NOMO-1 treated with DMSO at 0.1 percent for 48 hours (cell line): ENCODE data around the gene ANKS3.
"Not testable (repeated sequence)": the region's sequence is repeated elsewhere in the genome, so short reads cannot be mapped to it uniquely, and the experiment has no call there.

Source experiments
- DNase-seq: peaks from one replicate; lab custom pipeline; 2025; ENCODE audit not compliant: unreplicated experiment; lab: John Stamatoyannopoulos, UW

Gene ANKS3

GRCh38 chr16:4754865-4755264, 20.8 kb upstream of the ANKS3 start:
- DNase-seq = no peak

GRCh38 chr16:4753227-4753626, 19.2 kb upstream of the ANKS3 start:
- no peak for DNase-seq

- no peak for DNase-seq
Measured at GRCh38 chr16:4752351-4753100, 18.5 kb upstream of the ANKS3 start.

GRCh38 chr16:4750896-4751295, 16.8 kb upstream of the ANKS3 start:
- DNase-seq = no peak

- no peak for DNase-seq
Measured at GRCh38 chr16:4749700-4750257, 15.7 kb upstream of the ANKS3 start.

GRCh38 chr16:4748682-4749411, 14.8 kb upstream of the ANKS3 start:
- no peak for DNase-seq

- no peak for DNase-seq
Measured at GRCh38 chr16:4747906-4748681, 14.0 kb upstream of the ANKS3 start.

GRCh38 chr16:4746991-4747574, 13.0 kb upstream of the ANKS3 start:
- DNase-seq = no peak

GRCh38 chr16:4746215-4746614, 12.1 kb upstream of the ANKS3 start:
- no peak for DNase-seq

- no peak for DNase-seq
Measured at GRCh38 chr16:4745274-4745569, 11.2 kb upstream of the ANKS3 start.

GRCh38 chr16:4744555-4745273, 10.6 kb upstream of the ANKS3 start:
- DNase-seq = no peak

- DNase-seq = no peak
Measured at GRCh38 chr16:4743226-4743878, 9.3 kb upstream of the ANKS3 start.

GRCh38 chr16:4738370-4738769, 4.3 kb upstream of the ANKS3 start:
- not testable (repeated sequence) for DNase-seq

GRCh38 chr16:4737545-4737944, 3.5 kb upstream of the ANKS3 start:
- DNase-seq = no peak

GRCh38 chr16:4736546-4736945, 2.5 kb upstream of the ANKS3 start:
- no peak for DNase-seq

GRCh38 chr16:4734730-4735535, 862 bp upstream of the ANKS3 start:
- peak; percentile 70 for DNase-seq

- no peak for DNase-seq
Measured at GRCh38 chr16:4733747-4734062, 366 bp downstream of the ANKS3 start.

GRCh38 chr16:4733211-4733742, 794 bp downstream of the ANKS3 start:
- DNase-seq = no peak

GRCh38 chr16:4729876-4730275, 4.2 kb downstream of the ANKS3 start:
- no peak for DNase-seq
